Kidney (tissue), 14 donors: ENCODE results near the gene PLXNA2. TPM values are rescaled to one million over a fixed set of nuclear protein-coding genes. Genes with fewer than 3 reads are reported as not detected.

Experiments
- DNase-seq, 5 donors: peaks; one replicate each; pipeline ENCODE4 v3.0.0-alpha.2; 2013 to 2020
- FAIRE-seq: peaks from 2 replicates; lab custom pipeline; 2012; peaks lifted over from hg19 to GRCh38; lab: Jason Lieb, UNC
- H3K27ac ChIP-seq, 2 donors: one replicate each; pipeline ENCODE4 v1.7.0; 2013; ENCODE audit warnings: low read depth in 2 of 2, low read length in 2 of 2, inconsistent platforms in 1 of 2
- H3K27me3 ChIP-seq: one replicate; pipeline ENCODE4 v1.7.1; 2013; ENCODE audit warnings: low read length, inconsistent platforms; ENCODE audit not compliant: control insufficient read depth, insufficient read depth
- H3K36me3 ChIP-seq, 3 donors: one replicate each; pipeline versions ENCODE4 v1.7.0 to v1.7.1; 2013; ENCODE audit warnings: low read length in 3 of 3, control low read depth in 1 of 3, inconsistent platforms in 1 of 3; ENCODE audit not compliant: insufficient read depth in 3 of 3, control insufficient read depth in 2 of 3
- H3K4me1 ChIP-seq, 3 donors: one replicate each; pipeline versions ENCODE4 v1.7.0 to v1.7.1; 2013; ENCODE audit warnings: low read length in 3 of 3, inconsistent platforms in 1 of 3, low read depth in 1 of 3; ENCODE audit not compliant: control insufficient read depth in 2 of 3, insufficient read depth in 2 of 3
- H3K4me3 ChIP-seq, 3 donors: one replicate each; pipeline versions ENCODE4 v1.7.0 to v1.8.1; 2013; ENCODE audit warnings: low read length in 3 of 3, control low read depth in 1 of 3, inconsistent platforms in 1 of 3
- H3K9ac ChIP-seq, 3 donors: one replicate each; pipeline versions ENCODE4 v1.7.0 to v1.7.1; 2013; ENCODE audit warnings: low read length in 3 of 3, control low read depth in 1 of 3, inconsistent platforms in 1 of 3
- H3K9me3 ChIP-seq, 3 donors: one replicate each; pipeline versions ENCODE4 v1.7.0 to v1.7.1; 2013; ENCODE audit warnings: low read length in 3 of 3, control low read depth in 1 of 3, inconsistent platforms in 1 of 3; ENCODE audit not compliant: control insufficient read depth in 2 of 3, insufficient read depth in 1 of 3
- intact Hi-C: fragments of 100-400 bp; cut with DNase I; formaldehyde crosslinking; loops from one replicate; pipeline ENCODE4 v1.11.1; 2022
- polyA plus RNA-seq: library from polyadenylated mRNA; stranded (reverse); fragments of 350-450 nt; fragmentation: Illumina TruSeq; extraction: RNeasy Lipid Tissue Mini Kit (QIAGEN cat#74804); gene quantifications from one replicate; pipeline ENCODE4 v1.2.3, GENCODE V29; 2014; ENCODE audit warnings: low read depth, low replicate concordance; ENCODE audit not compliant: insufficient read depth
- total RNA-seq: library from RNA; stranded (reverse); fragmentation: NEBNext Ultra II Directional; extraction: Animal tissue kit (Norgen Biotek cat#: 25700); gene quantifications from one replicate; pipeline ENCODE4 v1.2.1, GENCODE V29; 2021
- TF ChIP-seq, protein P1 (sequence below): IDR thresholded peaks from 3 replicates; pipeline ENCODE4 v1.5.1; 2012; ENCODE audit warnings: mild to moderate bottlenecking, moderate library complexity, borderline replicate concordance; ENCODE audit not compliant: insufficient read depth; ENCODE audit errors: extremely low read depth
- donor health status: control.
- donor health status: control.
- donor health status: control.
- donor health status: control.
- donor health status: control.
- donor health status: DM: yes; HTN: yes; CAD: no.
- donor health status: Normal renal cell carcinoma (clear cell type).

PLXNA2 gene
- total and polyA plus RNA-seq, 2 donors from 2014 or later: 2.4 to 27.9 TPM

DNA sequence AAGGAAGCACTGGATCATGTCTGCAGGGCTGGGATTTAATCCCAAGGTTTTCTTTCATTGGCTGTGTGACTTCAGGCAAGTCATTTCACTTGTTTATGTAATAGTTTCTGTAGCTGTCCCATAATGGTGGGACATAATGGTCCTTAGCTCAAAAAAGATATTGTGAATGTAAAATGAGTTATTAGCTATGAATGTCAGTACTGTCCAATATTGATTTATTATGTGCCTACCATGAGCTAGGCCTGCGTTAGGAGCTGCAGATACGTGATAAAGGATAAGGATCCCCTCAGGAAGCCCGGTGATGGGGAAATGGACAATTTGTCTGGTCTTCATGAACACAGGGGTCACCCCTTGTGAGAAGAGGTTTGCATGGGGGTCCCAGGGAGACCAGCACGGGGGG is 95.8 kb downstream of the PLXNA2 start:
- Histone ChIP-seq H3K4me1 (peaks cover 7 to 11% (median 10%) of the 10 kb centered on the region in 3 donors), H3K36me3 (no peaks in the 10 kb centered on the region), H3K9ac (no peak overlapping the region), H3K4me3 (no peak overlapping the region), H3K9me3 (no peaks in the 10 kb centered on the region), H3K27ac (no peak overlapping the region), H3K27me3 (no peaks in the 10 kb centered on the region)
- DNase-seq: no peak
- TF ChIP-seq, protein P1, sequence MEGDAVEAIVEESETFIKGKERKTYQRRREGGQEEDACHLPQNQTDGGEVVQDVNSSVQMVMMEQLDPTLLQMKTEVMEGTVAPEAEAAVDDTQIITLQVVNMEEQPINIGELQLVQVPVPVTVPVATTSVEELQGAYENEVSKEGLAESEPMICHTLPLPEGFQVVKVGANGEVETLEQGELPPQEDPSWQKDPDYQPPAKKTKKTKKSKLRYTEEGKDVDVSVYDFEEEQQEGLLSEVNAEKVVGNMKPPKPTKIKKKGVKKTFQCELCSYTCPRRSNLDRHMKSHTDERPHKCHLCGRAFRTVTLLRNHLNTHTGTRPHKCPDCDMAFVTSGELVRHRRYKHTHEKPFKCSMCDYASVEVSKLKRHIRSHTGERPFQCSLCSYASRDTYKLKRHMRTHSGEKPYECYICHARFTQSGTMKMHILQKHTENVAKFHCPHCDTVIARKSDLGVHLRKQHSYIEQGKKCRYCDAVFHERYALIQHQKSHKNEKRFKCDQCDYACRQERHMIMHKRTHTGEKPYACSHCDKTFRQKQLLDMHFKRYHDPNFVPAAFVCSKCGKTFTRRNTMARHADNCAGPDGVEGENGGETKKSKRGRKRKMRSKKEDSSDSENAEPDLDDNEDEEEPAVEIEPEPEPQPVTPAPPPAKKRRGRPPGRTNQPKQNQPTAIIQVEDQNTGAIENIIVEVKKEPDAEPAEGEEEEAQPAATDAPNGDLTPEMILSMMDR: no peak
- FAIRE-seq: no peak
- intact Hi-C loops: no loop called here

DNA sequence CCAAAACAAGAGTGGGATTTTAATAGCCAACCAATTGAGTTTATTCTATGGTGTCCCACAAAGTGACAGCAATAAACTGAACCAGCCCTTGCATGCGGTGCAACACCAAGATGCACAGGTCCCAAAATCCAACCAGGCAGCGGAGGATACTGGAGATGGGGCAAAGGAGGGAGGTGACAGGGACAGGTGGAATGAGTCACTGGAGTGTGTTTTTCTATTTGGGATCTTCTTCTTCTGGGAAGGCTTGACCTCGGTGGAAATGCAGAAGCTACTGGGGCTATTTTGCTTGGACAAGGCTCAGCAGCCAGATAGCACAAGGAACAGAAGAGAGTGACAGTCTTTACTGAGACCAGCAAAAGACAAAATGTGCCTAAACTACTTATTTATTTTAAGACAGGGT is 97.5 kb downstream of the PLXNA2 start:
- no peak for DNase-seq
- Histone ChIP-seq H3K9ac (no peak overlapping the region), H3K27ac (no peak overlapping the region), H3K9me3 (no peaks in the 10 kb centered on the region), H3K4me1 (peaks cover 7 to 11% (median 10%) of the 10 kb centered on the region in 3 donors), H3K27me3 (no peaks in the 10 kb centered on the region), H3K36me3 (no peaks in the 10 kb centered on the region), H3K4me3 (no peak overlapping the region)
- TF ChIP-seq, protein P1: no peak
- FAIRE-seq: no peak
- intact Hi-C loops: no loop called here

DNA sequence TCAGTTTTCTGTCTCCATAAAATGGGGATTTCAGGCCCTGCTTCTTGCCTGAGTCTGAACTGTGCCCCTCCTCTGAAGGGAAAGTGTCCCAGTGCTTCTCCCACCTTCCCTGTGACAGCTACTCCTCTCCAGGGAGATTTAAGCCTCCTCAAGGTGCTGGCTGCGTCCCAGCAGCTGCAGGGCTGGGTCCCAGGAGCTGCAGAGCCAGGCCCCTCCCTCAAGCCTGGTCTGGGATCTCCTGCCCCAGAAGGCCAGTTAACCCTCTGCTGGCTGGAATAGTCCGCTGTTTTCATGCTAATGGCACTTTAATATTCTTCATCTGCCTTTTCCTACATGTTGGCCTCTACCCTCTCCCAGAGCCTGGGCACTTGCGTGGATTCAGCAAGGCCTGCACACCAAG is 99.0 kb downstream of the PLXNA2 start:
- no peaks in the 10 kb centered on the region for H3K27me3 ChIP-seq
- H3K27ac ChIP-seq: no peak overlapping the region
- DNase-seq (no peak), FAIRE-seq (no peak)
- no peaks in the 10 kb centered on the region for H3K36me3 ChIP-seq
- no peak overlapping the region for H3K9ac ChIP-seq
- TF ChIP-seq, protein P1: no peak
- no peaks in the 10 kb centered on the region for H3K9me3 ChIP-seq
- intact Hi-C loops: no loop called here
- no peak overlapping the region for H3K4me3 ChIP-seq
- H3K4me1 ChIP-seq: peaks cover 3 to 15% (median 11%) of the 10 kb centered on the region in 3 donors
